Measurements from ENCODE around the gene HAS3.

Gene HAS3

GRCh38 chr16:69166946-69167930 is 61.8 kb downstream of the HAS3 start:
- DNase-seq: no peak
- in situ Hi-C loops (cut with HindIII; ENCODE audit: low pct_ligation_motif_present, low pct_unique_long_range_greater_than_20kb, low sequenced_read_pairs): no loop called here
